Posterior vena cava (tissue), 2 donors: ENCODE results near the gene HOXB9. TPM values are rescaled to one million over a fixed set of nuclear protein-coding genes. Genes with fewer than 3 reads are reported as not detected.

Experiments used
- DNase-seq: peaks from one replicate; pipeline ENCODE4 v3.0.0-alpha.2; 2020; ENCODE audit warnings: low spot score
- intact Hi-C, 2 donors: fragments of 100-400 bp; cut with DNase I; formaldehyde crosslinking; loops; one replicate each; pipeline versions ENCODE4 v1.14.1 to v1.14.2; 2022 to 2023
- total RNA-seq, 2 donors: library from RNA; stranded (reverse); fragmentation: NEBNext Ultra II Directional; extraction: Animal tissue kit (Norgen Biotek cat#: 25700); gene quantifications; one replicate each; pipeline ENCODE4 v1.2.1, GENCODE V29; 2021
- donor health status: DM: yes; HTN: yes; CAD: no.
- donor health status: DM: yes; HTN: yes; CAD: no.

The HOXB9 gene
- total RNA-seq, 2 donors from 2014 or later, result 0.24 TPM; not detected in 1

DNA sequence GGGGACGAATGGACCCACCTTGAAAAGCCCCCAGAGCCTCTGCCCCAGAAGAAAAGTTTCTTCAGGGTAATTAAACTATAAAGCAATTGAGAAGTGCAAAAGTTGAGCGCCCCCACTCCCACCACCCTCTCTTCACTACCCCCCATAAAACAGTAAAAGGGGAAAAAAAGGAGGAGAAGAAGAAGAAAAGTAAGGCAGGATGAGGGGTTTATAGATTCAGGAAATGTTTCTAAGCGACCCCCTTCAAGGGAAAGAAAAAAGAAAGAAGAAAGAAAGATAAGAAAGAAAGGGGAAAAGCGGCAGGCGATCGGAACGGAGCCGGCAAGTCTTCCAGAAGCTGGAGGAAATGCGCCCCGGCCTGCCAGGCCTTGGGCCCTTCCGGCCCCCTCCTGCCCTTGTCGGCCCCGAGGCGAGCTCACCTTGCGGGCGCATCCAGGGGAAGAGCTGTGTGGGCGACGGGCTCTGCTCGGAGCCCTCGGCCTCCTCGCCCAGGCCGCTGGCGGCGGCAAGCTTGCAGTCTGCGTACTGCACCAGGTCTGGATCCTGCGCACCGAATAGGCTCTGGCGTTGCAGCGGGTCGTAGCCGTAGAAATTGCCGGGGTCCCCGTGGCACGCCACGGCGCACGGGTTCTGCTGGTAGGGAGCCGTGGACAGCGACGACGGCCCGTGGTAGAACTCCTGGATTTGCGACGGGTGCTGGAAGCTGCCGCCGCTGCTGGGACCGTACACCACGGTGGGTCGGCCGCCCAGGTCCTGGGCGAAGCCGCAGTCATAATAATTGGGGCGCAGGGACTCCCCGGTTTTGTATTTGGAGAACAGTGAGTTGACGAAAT is 12.1 kb downstream of the HOXB9 start:
- DNase-seq, result no peak

DNA sequence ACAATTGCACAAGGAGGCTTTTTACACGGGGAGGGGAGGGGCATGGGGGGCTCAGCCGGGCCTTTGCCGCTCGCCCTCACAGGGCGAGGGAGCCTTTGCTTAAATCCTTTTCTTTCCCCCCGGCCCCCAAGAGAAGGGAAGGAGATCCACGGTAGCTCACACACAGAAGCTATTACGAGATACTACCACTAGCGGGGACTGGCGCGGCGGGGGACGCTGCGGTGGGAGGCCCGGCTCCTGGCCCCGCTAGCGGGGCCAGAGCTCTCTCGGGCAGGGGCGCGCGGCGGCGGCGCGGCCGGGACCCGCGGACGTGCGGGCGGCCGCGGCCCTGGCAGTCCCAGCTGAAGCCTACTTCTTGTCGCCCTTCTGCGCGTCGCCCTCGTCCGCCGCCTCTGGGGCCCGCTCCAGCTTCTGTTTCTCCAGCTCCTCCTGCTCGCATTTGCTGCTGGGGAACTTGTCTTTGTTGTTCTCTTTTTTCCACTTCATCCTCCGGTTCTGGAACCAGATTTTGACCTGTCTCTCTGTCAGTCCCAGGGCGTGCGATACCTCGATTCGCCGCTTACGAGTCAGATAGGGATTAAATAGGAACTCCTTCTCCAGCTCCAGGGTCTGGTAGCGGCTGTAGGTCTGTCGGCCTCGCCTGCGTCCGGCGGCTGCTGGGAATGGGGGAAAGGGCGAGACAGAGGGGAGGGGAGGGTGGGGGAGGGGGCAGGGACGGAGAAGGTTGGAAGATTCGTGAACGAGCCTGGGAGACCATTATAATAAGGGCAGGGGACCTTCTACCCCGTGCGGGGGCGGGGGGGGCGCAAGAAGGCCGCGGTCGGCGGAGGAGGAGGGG is 13.1 kb downstream of the HOXB9 start:
- DNase-seq, result no peak
- intact Hi-C loops, result no loop called here

More for the DNA sequence above, 12.1 kb downstream of the HOXB9 start:
- intact Hi-C loops, result no loop called here

DNA sequence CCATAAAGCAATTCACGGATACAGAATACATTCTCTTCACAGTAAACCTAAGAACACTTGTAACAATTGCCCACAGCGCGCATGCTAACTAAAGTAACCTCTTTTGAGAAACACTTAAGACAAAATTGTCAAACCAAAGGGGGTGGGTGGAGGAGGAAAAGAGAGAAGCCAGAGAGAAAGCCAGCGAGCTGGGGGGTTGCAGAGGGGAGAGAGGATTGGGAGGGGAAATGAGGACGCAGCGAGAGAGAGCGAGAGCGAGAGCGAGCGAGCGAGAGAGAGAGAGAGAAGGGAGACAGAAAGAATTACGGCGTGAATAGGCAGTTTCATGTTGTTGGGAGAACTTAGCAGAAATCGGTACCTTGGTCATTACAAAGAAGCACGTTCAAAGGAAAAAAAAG is 13.7 kb downstream of the HOXB9 start:
- intact Hi-C loops, result no loop called here
- DNase-seq, result no peak

DNA sequence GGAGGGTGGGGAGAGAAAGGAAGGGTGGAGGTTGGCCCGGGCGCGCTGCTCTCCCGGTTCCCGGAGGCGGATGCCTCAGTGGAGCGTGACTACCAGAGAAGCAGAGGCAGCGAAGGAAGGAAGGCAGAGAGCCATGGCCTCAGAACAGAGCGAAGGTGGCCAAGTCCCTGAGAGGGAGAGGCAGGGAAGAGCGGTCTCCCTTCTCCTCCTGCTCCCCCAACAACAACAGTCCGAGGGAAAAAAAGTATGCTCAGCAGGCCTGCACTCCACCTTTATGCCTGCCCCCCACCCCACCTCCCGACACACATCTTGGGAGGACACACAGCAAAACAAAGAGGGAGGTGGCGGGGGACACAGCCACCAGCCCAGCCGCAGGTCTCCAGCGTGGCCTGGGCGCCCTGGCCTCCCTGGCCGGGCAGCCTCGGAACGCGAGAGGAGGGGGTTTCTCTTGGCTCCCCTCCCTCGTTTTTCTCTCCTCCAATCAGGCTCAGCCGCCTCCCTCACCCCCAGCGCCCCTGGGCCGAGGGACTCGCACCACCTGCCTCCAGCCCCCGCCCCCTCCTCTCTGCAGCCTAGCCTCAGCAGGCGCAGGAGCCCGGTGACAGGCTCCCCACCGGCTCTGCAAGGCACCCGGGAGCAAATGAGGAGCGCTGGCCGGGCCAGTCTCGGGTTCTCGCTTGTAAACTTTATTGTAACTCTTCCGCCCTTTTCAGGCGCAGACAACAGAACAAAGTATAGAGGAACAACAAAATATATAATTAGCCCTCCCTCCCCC is 14.3 kb downstream of the HOXB9 start:
- DNase-seq, result no peak

DNA sequence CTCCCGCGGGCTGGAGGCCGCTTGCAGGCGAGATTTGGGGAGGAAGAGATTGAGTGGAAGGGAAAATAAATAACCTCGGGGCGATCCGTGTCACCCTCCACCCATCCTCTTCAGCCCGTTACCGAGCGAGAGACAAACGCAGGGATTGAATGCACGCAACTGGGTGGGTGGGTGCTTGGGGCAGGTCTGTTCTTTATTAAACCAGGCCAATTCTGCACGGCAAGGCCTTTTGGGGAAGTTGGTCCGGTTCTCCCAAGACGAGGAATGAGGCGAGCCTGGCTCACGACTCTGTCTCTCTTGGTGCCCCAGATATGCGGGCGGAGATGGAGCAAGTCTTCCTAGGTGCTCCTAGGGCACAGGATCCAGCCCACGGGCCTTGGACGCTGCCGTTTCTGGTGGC is 14.9 kb downstream of the HOXB9 start:
- intact Hi-C loops, result no loop called here
- DNase-seq, result no peak

More for the DNA sequence above, 14.3 kb downstream of the HOXB9 start:
- intact Hi-C loops, result no loop called here

DNA sequence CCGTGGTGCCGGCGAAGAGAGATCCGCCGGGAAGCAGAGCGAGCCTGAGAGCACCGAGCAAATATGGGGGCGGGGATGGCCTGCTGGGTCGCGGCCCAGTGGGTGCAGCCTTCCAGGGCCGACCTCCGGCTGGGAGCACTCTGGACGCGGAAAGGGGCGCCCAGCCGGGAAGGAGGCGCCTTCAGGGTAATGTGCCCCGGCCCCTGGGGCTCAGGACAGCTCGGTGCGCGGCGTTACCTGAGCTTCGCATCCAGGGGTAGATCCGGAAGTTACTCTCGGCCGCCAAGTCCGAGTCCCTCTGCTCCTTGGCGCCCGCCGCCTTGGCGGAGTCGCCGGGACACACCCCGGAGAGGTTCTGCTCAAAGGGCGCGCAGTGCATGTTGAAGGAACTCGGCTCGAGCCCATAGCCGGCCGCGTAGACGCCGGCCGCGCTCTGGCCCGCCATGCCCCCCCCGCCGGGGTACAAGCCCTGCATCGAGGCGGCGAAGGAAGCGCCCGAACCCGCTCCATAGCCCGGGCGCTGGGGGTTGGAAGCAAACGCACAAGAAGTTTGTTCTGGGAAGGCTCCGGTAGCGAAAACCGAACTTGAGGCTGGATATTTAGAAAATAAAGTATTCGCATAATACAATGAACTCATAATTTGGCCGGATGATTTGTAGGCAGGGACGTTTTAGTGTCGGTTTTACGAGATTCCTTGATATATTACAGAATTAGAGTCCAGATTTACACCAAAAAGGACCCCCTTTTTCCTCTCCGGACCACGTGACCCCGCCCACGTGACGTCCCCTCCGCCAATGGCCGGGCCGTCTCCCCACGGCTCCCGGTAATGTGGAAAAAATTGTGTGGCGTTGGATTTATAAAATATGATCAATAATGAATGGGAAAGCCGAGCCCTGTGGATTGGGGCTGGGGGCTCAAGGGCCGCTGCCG is 15.6 kb downstream of the HOXB9 start, which contains the start of gene HOXB7:
TSS of gene HOXB7 (minus strand) at position 736 of the 930 bp plus-strand sequence. CDS start at position 637, 99 bp downstream.
- intact Hi-C loops, result no loop called here
- DNase-seq, result peak; percentile 94

DNA sequence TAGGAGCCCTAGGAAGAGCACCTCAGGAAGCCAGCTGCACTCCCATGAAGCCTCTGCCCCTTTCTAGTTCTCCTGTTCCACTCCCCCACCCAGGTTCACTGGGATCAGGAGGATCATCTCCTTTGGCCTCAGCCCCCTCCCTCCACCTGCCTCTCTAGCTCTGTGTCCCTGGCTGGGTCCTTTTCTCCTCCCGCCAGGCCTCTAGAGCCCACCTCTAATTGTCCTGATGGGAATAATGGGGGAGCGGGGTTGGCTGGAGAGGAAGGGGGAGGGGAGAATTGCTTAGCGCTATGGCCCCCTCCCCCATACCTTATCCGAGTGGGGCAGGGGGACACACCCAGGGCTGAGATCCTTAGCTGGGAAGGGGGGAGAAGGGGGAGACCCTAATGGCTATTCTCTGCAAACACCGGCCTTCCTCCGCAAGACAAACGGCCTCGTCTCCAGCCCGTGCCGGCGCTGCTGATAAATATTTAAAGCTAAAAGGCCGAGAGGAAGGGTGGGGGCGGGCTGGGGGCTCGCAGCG is 16.3 kb downstream of the HOXB9 start:
- no peak for DNase-seq
- intact Hi-C loops, result no loop called here

DNA sequence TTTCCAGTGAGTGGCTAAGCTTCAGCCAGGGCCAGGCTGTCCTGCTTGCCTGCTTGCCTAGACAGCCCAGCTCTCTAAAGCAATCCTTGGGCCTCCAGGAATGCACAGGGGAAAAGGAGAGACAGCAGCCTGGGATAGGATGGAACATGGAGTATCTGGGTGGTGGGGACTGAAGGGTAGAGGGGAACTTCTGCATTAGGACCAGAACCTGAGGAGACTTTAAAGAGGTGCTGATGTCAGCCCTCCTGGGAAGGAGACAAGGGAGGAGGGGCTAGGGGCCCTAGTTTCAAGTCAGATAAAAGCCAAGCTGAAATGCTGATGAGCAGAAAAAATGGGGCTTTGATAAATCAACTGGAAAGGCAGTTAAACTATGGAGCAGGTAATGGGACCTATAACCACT is 17.1 kb downstream of the HOXB9 start:
- intact Hi-C loops, result no loop called here
- no peak for DNase-seq

DNA sequence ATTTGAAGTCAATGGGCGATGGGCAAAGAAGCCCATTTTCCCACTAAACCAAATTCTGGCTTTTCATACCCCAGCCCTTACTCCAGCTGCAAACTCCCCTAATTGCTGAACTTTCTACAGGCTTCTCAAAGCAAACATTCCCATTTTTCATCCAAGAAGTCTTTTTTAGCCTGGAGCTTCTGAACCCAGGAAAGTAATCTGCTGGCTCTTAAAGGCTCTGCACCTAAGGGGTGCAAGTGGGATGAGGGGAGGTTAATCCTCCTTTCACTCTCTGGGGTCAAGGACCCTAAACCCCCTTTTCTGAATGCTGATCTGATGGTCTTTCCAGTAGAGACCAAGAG is 17.7 kb downstream of the HOXB9 start:
- intact Hi-C loops, result no loop called here
- no peak for DNase-seq

DNA sequence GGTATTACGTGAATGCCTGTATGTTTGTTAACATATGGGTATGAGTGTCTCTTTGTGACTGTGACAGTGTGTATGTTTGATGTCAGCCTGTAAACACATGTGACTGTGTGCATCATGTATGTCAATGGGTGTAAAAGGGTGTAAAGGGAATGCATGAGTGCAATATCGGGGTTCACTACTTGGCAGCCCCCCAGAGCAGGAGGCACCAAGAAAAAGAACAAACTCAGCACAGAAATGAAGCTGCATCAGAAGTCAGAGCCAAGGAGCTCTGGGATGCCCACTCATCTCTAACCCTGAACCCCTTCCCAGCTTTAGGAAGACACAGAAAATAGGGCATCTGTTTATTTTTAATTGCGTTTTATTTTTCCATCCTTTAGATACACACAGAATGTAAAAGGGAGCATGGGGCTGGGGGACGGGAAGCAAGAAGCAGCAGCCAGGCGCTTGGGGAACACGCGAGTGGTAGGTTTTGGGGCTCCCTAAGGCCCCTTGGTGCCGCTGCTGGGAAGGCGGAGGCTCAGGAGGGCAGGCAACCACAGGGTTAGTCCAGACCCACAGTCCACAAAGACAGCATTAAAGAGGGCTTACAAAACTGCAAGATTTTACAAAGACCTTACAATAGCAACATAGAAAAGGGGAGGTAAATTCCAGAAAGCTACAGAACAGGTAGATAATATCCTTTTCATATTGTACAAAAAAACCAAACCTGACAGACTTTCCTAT is 19.1 kb downstream of the HOXB9 start:
- DNase-seq, result no peak
- intact Hi-C loops, result no loop called here

DNA sequence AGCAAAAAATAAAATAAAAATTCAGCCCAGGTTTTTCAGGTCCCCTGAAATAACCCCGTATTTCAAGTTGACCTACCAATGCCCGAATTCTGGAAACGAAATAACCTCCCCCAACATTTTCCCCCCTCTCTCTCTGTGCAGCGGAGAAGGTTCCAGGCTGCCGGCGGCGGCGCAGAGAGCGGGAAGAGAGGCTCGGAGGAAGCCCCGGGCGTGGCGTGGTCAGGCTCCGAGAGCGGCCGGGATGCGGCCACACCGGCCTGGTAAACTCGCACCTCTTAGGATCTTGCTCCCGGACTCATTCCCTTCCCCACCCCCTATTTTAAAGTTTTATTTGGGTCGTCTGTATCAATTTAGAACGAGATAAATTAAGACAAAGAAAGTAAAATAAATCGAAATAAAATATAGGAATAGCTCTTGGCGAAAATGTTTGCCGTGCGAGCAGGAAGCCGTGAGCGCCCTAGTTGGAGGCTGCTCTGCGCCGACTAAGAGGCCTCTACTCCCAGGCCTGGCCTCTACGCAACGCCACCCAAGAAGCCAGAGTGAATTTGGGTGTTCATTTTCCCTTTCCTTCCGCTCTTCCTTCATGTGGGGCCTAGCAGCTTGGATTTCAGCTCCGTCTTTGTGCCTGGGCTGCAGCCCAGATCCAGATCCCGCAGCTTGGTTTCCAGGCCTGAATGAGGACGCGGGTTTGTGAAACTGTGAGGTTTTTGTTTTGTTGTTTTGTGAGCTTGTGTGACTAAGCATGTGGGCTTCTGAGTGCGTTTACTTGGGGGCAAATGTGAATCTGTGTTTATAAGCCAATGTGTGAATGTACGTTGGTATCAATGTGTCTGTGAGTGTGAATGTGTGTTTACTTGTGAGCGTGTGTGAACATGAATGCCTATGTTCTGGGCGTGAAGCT is 19.9 kb downstream of the HOXB9 start:
- intact Hi-C loops, result no loop called here
- no peak for DNase-seq

DNA sequence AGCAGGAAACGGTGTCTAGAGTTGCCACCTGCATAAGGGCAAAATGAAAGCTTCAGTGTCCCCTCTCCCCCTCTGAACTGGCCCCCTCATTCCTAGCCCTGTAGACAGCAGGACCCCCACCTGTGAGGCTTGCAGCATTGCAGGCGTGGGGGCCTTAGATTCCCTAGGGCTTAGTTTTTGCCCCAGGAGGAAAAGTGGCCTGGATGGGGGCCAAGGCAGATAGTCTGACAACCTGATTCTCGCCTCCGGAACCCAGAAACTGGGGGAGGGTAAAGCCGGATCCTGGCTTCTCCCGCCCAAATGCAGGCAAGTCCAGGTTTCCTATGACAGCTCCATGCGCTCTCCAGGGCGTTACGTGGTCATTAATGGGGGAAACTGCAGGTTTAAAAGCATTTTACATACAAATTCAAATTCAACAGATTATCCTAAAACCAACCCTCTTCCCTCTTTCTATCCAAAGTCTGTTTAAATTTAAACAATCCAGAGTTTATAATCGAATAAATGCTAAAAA is 20.7 kb downstream of the HOXB9 start:
- intact Hi-C loops, result no loop called here
- no peak for DNase-seq

DNA sequence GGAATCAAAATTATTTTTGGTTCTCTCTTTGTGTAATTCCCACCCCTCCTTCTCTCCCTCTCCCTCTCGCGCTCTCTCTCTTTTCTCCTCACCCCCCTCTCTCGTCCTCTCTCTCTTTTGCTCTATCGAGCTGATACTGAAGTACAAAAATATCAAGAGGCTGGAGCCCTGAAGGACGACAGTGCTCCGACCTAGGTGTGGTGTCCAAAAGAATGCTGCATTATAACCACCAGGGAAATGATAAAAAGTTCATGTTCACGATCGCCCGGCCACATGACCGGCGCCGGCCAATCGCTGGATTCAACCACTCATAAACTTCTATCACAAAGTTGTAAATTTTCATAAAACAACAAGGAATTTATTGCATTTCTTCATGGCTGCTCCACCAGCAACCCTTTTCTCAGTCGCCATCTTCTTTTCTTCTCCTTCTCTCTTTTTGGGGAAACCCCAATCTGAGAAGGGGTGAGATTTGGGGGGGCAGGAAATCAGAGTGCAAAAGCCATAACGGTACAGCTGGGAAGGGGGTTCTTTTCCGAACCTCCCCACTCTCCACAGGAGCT is 21.3 kb downstream of the HOXB9 start, which contains the start of gene HOXB6:
TSS of gene HOXB6 (minus strand) at position 217 of the 560 bp plus-strand sequence. CDS start 6,836 bp downstream, outside the sequence.
- no peak for DNase-seq
- intact Hi-C loops, result no loop called here

DNA sequence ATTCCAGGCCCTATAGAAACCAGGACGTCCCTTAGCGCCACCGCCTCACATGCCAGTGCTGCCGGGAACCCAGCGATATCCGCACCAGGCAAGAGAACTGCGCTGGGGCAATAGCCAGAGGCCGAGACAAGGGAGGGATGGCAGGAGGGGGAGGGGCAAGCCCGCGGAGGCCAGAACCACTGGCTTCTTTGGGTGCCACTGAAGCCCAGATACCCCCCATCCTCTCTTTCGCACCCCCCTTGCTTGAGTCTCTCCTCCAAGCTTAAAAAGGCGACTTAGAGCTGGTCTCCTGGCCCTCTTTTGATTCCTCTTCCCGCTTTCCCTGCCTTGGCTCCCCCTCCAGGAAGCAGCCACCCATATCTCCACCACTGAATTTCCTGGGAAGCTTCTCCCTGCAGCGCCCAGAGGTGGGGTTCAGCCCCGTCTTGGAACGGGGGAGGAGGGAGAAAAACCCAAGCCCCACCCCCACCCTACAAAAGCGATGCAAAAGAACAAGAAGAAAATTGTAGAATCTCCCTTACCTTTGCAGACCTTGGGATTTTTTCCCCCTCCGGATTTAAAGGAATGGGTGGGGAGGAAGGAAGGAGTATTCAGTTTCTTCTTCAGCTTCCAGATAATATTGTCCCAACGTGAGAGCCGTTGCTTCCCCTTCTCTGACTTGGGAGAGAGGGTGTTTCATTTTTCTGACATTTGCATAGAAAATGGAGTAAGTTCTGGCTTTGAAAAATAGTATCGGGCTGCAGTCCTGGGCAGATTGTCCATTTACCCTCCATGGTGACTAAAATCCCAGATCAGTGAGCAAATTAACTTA is 22.0 kb downstream of the HOXB9 start:
- DNase-seq, result no peak
- intact Hi-C loops, result no loop called here
